ENCODE data around the gene MYRF.

Gene MYRF

DNA sequence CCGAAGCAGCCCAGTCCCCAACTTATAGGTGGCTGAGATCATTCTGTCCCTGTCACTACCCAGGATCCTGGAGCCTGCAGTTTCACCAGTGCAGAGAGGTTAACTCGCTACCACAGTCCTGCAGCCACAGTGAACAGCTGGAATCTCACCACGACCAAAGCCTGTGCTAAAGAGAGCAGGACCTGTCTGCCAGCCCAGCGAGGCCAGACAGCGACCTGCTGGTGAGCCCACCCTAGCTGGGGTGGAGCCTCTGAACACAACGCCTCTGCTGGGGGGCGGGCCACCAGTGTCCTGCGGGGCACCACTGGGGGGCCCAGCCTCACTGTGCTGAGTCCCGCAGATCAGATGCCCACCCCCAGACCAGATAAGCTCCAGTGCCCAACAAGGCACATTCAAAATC lies 39.0 kb upstream of the MYRF start:
- H3K27ac ChIP-seq, result no peak overlapping the region
- no peak for DNase-seq (ENCODE audit: low spot score)
- ChIA-PET CTCF (interaction anchor here (1.2 kb wide), 1 partner anchor 10 kb away, joined by 9 read pairs; no protein-coding TSS in a partner anchor), POLR2A (ENCODE audit: low non-redundant PET) (no interaction called here)
- TF ChIP-seq, protein P1, sequence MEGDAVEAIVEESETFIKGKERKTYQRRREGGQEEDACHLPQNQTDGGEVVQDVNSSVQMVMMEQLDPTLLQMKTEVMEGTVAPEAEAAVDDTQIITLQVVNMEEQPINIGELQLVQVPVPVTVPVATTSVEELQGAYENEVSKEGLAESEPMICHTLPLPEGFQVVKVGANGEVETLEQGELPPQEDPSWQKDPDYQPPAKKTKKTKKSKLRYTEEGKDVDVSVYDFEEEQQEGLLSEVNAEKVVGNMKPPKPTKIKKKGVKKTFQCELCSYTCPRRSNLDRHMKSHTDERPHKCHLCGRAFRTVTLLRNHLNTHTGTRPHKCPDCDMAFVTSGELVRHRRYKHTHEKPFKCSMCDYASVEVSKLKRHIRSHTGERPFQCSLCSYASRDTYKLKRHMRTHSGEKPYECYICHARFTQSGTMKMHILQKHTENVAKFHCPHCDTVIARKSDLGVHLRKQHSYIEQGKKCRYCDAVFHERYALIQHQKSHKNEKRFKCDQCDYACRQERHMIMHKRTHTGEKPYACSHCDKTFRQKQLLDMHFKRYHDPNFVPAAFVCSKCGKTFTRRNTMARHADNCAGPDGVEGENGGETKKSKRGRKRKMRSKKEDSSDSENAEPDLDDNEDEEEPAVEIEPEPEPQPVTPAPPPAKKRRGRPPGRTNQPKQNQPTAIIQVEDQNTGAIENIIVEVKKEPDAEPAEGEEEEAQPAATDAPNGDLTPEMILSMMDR (conservative IDR thresholded peaks at IDR 0.05; ENCODE audit: low read depth), result no peak

DNA sequence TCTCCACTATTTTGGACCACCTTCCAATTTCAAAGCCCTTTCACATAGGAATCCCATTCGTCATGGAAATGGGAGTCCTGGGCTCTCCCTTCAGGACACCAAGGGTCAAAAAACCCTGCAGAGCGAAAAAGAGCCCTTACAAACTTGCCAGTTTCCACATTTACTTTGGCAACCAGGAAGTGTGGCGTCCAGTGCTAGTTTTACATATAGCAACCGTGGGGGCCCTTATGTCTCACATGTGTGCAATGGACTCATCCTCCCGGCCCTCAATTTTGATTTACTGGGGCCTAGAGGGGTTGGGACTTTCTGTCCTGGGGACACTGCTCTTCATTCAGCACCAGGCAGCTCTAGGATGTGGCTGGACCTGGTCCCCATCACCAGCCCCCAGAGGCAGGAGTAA lies 38.5 kb upstream of the MYRF start:
- DNase-seq (ENCODE audit: low spot score), result no peak
- ChIA-PET CTCF (interaction anchor here (1.2 kb wide), 1 partner anchor 10 kb away, joined by 9 read pairs; no protein-coding TSS in a partner anchor), POLR2A (ENCODE audit: low non-redundant PET) (no interaction called here)
- TF ChIP-seq, protein P1 (conservative IDR thresholded peaks at IDR 0.05; ENCODE audit: low read depth), result no peak
- H3K27ac ChIP-seq, result no peak overlapping the region

DNA sequence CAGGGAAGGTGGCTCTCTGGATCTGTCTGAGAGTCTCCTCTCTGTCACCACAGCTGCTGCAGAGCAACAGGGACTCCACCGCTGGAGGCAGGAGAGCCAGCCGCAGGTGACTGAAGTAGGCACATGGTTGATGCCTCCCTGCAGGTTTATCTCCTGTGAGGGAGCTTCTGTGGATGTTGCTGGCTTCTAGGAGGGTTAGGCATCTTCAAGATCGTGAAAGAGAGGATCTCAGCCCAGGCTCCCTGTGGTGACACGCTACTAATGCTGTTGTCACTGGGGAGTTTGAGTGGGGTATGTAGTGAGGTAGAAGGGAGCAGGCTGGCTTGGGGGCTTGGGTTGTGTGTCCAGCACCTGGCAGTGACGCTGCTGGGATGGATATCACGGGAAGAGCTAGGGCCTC lies 38.1 kb upstream of the MYRF start:
- CTCF ChIA-PET, result interaction anchor here (1.2 kb wide), 1 partner anchor 10 kb away, joined by 9 read pairs; no protein-coding TSS in a partner anchor
- POLR2A ChIA-PET (ENCODE audit: low non-redundant PET), result no interaction called here
- TF ChIP-seq, protein P1 (conservative IDR thresholded peaks at IDR 0.05; ENCODE audit: low read depth), result no peak
- H3K27ac ChIP-seq, result no peak overlapping the region
- DNase-seq (ENCODE audit: low spot score), result no peak

DNA sequence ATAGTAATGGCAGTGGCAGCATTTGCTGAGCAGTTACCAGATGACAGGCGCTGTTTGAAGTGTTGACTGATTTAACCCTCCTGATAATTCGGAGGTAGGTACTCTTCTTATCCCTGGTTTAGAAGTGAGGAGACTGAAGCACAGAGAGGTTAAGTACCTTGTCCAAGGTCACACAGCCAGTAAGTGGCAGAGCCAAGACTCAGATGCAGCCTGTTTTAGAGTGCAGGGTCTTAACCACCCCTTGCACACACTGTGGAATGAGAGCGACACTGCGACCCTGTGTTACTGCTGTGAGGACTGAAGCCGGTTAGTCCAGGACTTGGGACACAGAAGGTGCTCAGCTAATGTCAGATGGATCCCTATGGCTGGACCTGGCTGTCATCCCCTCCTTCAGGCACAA lies 37.5 kb upstream of the MYRF start:
- TF ChIP-seq, protein P1 (conservative IDR thresholded peaks at IDR 0.05; ENCODE audit: low read depth), result no peak
- CTCF ChIA-PET, result no interaction called here
- no peak for DNase-seq (ENCODE audit: low spot score)
- no peak overlapping the region for H3K27ac ChIP-seq
- POLR2A ChIA-PET (ENCODE audit: low non-redundant PET), result no interaction called here

DNA sequence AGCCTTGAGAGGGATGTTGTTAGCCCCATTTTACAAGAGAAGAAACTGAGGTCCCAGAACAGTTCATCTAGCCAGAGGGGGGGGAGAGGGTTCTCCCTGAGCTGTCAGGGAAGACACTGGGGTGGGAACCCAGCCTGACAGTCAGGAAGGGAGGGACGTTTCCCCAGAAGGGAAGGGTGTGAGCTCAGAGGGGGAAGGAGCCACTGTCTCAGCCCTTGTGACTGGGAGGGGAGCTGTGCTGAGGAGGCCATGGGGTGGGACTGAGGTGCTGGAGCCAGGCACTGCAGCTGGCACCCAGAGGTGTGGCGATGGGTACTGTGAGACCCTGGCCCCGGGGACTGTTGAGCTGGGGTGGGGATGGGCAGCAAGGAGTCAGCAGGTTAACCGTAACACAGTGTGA lies 36.6 kb upstream of the MYRF start:
- CTCF ChIA-PET, result interaction anchor here (0.7 to 0.9 kb wide), 2 partner anchors 19 to 199 kb away, joined by 3 to 4 read pairs; no protein-coding TSS in a partner anchor
- H3K27ac ChIP-seq, result no peak overlapping the region
- POLR2A ChIA-PET (ENCODE audit: low non-redundant PET), result no interaction called here
- DNase-seq (ENCODE audit: low spot score), result no peak
- TF ChIP-seq, protein P1 (conservative IDR thresholded peaks at IDR 0.05; ENCODE audit: low read depth), result no peak

DNA sequence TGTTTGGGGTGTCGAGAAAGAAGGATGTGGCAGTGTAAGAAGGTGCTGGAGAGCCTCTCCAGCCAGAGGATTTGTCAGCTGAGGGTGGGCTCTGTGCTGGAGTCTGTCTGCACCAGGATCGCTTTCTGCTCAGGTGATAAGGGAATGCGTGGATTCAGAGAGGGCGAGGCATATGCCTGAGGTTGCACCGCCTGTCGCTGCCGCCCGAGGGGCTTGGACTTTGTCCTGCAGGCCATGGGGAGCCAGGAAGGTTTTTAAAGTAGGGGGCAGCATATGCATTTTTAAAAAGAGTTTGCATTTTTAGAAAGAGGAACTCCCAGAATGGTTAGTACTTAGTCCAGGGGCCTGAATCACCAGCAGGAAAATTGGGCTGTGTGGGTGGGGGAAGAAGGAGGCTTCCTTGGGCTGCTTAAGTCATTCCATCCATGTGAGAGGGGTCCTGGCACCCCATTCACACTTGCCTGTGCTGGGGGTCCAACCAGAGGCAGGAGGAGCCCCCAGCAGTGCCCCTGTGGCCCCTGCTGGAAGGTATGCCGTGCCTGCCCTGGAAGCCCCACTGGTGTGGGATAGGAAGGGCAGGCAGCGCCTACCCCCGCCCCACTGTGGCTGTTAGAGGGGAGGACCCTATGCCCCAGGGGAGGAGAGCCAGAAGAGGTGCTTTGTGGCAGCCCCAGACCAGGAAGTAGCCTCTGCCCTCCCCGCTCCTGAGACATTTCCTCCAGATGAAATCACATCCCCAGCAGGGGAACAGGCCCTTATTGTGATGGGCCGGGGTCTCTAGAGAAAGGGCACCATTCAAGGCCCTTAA lies 35.8 kb upstream of the MYRF start:
- H3K27ac ChIP-seq, result no peak overlapping the region
- ChIA-PET CTCF (interaction anchor here (0.9 kb wide), 1 partner anchor 199 kb away, joined by 3 read pairs; no protein-coding TSS in a partner anchor), POLR2A (ENCODE audit: low non-redundant PET) (no interaction called here)
- no peak for DNase-seq (ENCODE audit: low spot score)
- TF ChIP-seq, protein P1 (conservative IDR thresholded peaks at IDR 0.05; ENCODE audit: low read depth), result no peak

Data from RWPE1 (cell line).